Astrocyte (in vitro differentiated cells and primary cell): Measurements from ENCODE around the gene TES.

Experiments
- EZH2 ChIP-seq: IDR thresholded peaks from 2 replicates; pipeline ENCODE4 v1.6.1; 2012; ENCODE audit warnings: mild to moderate bottlenecking, low read length, inconsistent platforms; ENCODE audit not compliant: insufficient read depth
- TF ChIP-seq, protein P1 (sequence below): IDR thresholded peaks from 2 replicates; pipeline ENCODE4 v1.5.1; 2011; ENCODE audit warnings: low read depth, mild to moderate bottlenecking, inconsistent platforms, low read length, moderate library complexity; ENCODE audit not compliant: insufficient read depth

DNA sequence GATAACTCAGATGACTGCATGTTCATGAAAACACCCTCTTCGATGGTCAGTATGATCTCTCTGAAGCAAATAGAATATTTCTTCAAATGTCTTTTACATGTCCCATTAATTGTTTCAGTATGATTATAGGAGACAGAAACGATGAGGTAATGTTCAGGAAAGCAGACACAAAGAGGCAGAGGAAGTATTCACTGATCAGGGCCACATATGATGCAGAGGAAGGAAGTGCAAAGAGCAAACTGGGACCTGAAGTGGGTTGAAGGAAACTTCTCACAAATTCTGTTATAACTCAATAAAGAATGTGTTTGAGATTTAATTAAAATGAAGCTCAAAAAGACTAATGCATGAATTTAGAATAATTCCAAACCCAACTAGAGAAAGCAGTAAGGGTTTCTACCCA lies 70.5 kb downstream of the TES start:
- TF ChIP-seq, protein P1, sequence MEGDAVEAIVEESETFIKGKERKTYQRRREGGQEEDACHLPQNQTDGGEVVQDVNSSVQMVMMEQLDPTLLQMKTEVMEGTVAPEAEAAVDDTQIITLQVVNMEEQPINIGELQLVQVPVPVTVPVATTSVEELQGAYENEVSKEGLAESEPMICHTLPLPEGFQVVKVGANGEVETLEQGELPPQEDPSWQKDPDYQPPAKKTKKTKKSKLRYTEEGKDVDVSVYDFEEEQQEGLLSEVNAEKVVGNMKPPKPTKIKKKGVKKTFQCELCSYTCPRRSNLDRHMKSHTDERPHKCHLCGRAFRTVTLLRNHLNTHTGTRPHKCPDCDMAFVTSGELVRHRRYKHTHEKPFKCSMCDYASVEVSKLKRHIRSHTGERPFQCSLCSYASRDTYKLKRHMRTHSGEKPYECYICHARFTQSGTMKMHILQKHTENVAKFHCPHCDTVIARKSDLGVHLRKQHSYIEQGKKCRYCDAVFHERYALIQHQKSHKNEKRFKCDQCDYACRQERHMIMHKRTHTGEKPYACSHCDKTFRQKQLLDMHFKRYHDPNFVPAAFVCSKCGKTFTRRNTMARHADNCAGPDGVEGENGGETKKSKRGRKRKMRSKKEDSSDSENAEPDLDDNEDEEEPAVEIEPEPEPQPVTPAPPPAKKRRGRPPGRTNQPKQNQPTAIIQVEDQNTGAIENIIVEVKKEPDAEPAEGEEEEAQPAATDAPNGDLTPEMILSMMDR = no peak
- no peak for TF ChIP-seq EZH2
